CD14-positive monocyte (primary cell): ENCODE results near the gene KDELR1. TPM values are rescaled to one million over a fixed set of nuclear protein-coding genes. Genes with fewer than 3 reads are reported as not detected.
A peak's percentile ranks its signal among the peaks of the same experiment; 100 is the strongest.

Experiments used
- DNase-seq, 3 donors: peaks; one replicate each; pipeline ENCODE4 v3.0.0-alpha.2; 2011 to 2022
- H2AFZ ChIP-seq: 2 replicates; pipeline ENCODE4 v1.6.0; 2012; ENCODE audit warnings: mild to moderate bottlenecking, low read depth, low read length, inconsistent platforms; ENCODE audit not compliant: insufficient read depth, poor library complexity, severe bottlenecking
- H3K27ac ChIP-seq, 2 donors: 1 replicate in 1 of 2; 2 replicates in 1 of 2; pipeline ENCODE4 v1.5.1; 2012 to 2013; ENCODE audit warnings: low read length in 2 of 2, control low read depth in 1 of 2, inconsistent platforms in 1 of 2, low read depth in 1 of 2, mild to moderate bottlenecking in 1 of 2
- H3K27me3 ChIP-seq, 2 donors: one replicate each; pipeline versions ENCODE4 v1.6.0 to v1.6.1; 2011 to 2013; ENCODE audit warnings: low read length in 2 of 2; ENCODE audit not compliant: control insufficient read depth in 2 of 2, insufficient read depth in 2 of 2
- H3K36me3 ChIP-seq, 2 donors: replicated peaks in 1 of 2; 1 replicate in 1 of 2; 2 replicates in 1 of 2; pipeline versions ENCODE4 v1.5.1 to v1.6.1; 2012 to 2013; ENCODE audit warnings: low read length in 2 of 2, control low read depth in 1 of 2, inconsistent platforms in 1 of 2, mild to moderate bottlenecking in 1 of 2; ENCODE audit not compliant: insufficient read depth in 2 of 2, control insufficient read depth in 1 of 2
- H3K4me1 ChIP-seq, 2 donors: 1 replicate in 1 of 2; 2 replicates in 1 of 2; pipeline versions ENCODE4 v1.5.1 to v1.6.1; 2012 to 2013; ENCODE audit warnings: low read length in 2 of 2, control low read depth in 1 of 2, inconsistent platforms in 1 of 2, mild to moderate bottlenecking in 1 of 2, moderate library complexity in 1 of 2; ENCODE audit not compliant: insufficient read depth in 2 of 2, control insufficient read depth in 1 of 2
- H3K4me2 ChIP-seq: replicated peaks from 2 replicates; pipeline ENCODE3; 2012; ENCODE audit warnings: low read length, moderate library complexity, mild to moderate bottlenecking; ENCODE audit not compliant: poor library complexity, severe bottlenecking; ENCODE audit errors: extremely low read depth
- H3K4me3 ChIP-seq, 3 experiments: fragments of 200-600 bp in 1 of 3; sonication (generic) in 1 of 3; replicated peaks in 1 of 3; 1 replicate in 2 of 3; 2 replicates in 1 of 3; pipeline ENCODE4 v1.5.1; 2011 to 2013; ENCODE audit warnings: low read length in 3 of 3, mild to moderate bottlenecking in 3 of 3, control low read depth in 2 of 3, low read depth in 2 of 3, inconsistent platforms in 1 of 3, moderate library complexity in 1 of 3
- H3K79me2 ChIP-seq: 2 replicates; pipeline ENCODE4 v1.6.0; 2012; ENCODE audit warnings: mild to moderate bottlenecking, control low read depth, inconsistent platforms, low read length, moderate library complexity; ENCODE audit not compliant: insufficient read depth
- H3K9ac ChIP-seq: 2 replicates; pipeline ENCODE4 v1.6.0; 2017; ENCODE audit warnings: low read length, mild to moderate bottlenecking; ENCODE audit not compliant: insufficient read depth, poor library complexity, severe bottlenecking
- H3K9me3 ChIP-seq, 2 donors: replicated peaks in 1 of 2; 1 replicate in 1 of 2; 2 replicates in 1 of 2; pipeline versions ENCODE4 v1.5.1 to v1.6.1; 2012 to 2013; ENCODE audit warnings: low read length in 2 of 2, control low read depth in 1 of 2; ENCODE audit not compliant: control insufficient read depth in 1 of 2, insufficient read depth in 1 of 2
- H4K20me1 ChIP-seq: 2 replicates; pipeline ENCODE4 v1.6.0; 2012; ENCODE audit warnings: mild to moderate bottlenecking, low read length, control low read depth, moderate library complexity; ENCODE audit not compliant: insufficient read depth
- H3K27ac Mint-ChIP-seq, 7 donors: one replicate each; pipeline ENCODE4 v1.8.0; 2020; ENCODE audit warnings: mild to moderate bottlenecking in 7 of 7, mixed read lengths in 7 of 7, moderate library complexity in 6 of 7, inconsistent platforms in 2 of 7
- H3K27me3 Mint-ChIP-seq, 3 donors: one replicate each; pipeline ENCODE4 v1.8.0; 2021 to 2022; ENCODE audit warnings: low read depth in 3 of 3, mild to moderate bottlenecking in 3 of 3, mixed read lengths in 3 of 3, moderate library complexity in 3 of 3, inconsistent platforms in 1 of 3
- H3K36me3 Mint-ChIP-seq, 2 donors: one replicate each; pipeline ENCODE4 v1.8.0; 2020; ENCODE audit warnings: mixed read lengths in 2 of 2, inconsistent platforms in 1 of 2, mild to moderate bottlenecking in 1 of 2
- H3K4me1 Mint-ChIP-seq: one replicate; pipeline ENCODE4 v1.8.0; 2020; ENCODE audit warnings: mild to moderate bottlenecking, mixed read lengths
- H3K4me3 Mint-ChIP-seq, 2 donors: one replicate each; pipeline ENCODE4 v1.8.0; 2020; ENCODE audit warnings: mild to moderate bottlenecking in 2 of 2, mixed read lengths in 2 of 2, moderate library complexity in 1 of 2
- H3K9me3 Mint-ChIP-seq, 7 donors: one replicate each; pipeline ENCODE4 v1.8.0; 2020 to 2022; ENCODE audit warnings: mixed read lengths in 7 of 7, mild to moderate bottlenecking in 6 of 7, moderate library complexity in 6 of 7, inconsistent platforms in 2 of 7
- WGBS: methylation state at CpG from one replicate; pipeline ENCODE4 v1.1.5; 2013; ENCODE audit warnings: missing lambda C conversion rate; ENCODE audit not compliant: insufficient coverage; 5-methylcytosine and 5-hydroxymethylcytosine counted together
- intact Hi-C, 2 donors: fragments of 100-400 bp; cut with micrococcal nuclease; formaldehyde crosslinking; loops; one replicate each; pipeline versions ENCODE4 v1.15.0 to v1.15.1; 2023
- polyA plus RNA-seq, 3 donors: library from polyadenylated mRNA; depleted of rRNA in 1 of 3; unstranded in 2 of 3; stranded (reverse) in 1 of 3; fragments of 300-500 nt in 2 of 3; fragments of >200 nt in 1 of 3; fragmentation: Illumina TruSeq in 2 of 3; gene quantifications; 1 replicate in 2 of 3; 2 replicates in 1 of 3; pipeline ENCODE4 v1.2.3, GENCODE V29; 2012 to 2021
- TF ChIP-seq, protein P1 (sequence below): fragments of 200-600 bp; IDR thresholded peaks from one replicate; pipeline ENCODE4 v1.8.0; 2022; ENCODE audit warnings: antibody characterized with exemption, mild to moderate bottlenecking

KDELR1 gene
- polyA plus RNA-seq, 3 donors = 42.0 to 72.0 (median 51.3) TPM

- peak; percentile 48 to 68 (median 65) for DNase-seq
- peaks cover 24 to 32% of the 10 kb centered on the region in 2 donors for H3K4me1 ChIP-seq
- Mint-ChIP-seq H3K27ac (peak overlapping the region in 6 of 7 donors; percentile 21 to 87 (median 56)), H3K36me3 (peaks cover 0 to 4% of the 10 kb centered on the region in 2 donors), H3K4me3 (peak overlapping the region; percentile 75 to 92), H3K27me3 (peaks cover 10 to 24% (median 13%) of the 10 kb centered on the region in 3 donors), H3K9me3 (peaks cover 0 to 9% (median 1%) of the 10 kb centered on the region in 7 donors), H3K4me1 (peaks cover 29% of the 10 kb centered on the region)
- H2AFZ ChIP-seq = peak overlapping the region; percentile 42
- H3K36me3 ChIP-seq = no peaks in the 10 kb centered on the region
- H3K27me3 ChIP-seq = peaks cover 0 to 12% of the 10 kb centered on the region in 2 donors
- H3K9ac ChIP-seq = no peak overlapping the region
- no peak overlapping the region for H3K27ac ChIP-seq
- WGBS = 60% methylated on average over 19 of the region's 31 CpGs
- TF ChIP-seq, protein P1, sequence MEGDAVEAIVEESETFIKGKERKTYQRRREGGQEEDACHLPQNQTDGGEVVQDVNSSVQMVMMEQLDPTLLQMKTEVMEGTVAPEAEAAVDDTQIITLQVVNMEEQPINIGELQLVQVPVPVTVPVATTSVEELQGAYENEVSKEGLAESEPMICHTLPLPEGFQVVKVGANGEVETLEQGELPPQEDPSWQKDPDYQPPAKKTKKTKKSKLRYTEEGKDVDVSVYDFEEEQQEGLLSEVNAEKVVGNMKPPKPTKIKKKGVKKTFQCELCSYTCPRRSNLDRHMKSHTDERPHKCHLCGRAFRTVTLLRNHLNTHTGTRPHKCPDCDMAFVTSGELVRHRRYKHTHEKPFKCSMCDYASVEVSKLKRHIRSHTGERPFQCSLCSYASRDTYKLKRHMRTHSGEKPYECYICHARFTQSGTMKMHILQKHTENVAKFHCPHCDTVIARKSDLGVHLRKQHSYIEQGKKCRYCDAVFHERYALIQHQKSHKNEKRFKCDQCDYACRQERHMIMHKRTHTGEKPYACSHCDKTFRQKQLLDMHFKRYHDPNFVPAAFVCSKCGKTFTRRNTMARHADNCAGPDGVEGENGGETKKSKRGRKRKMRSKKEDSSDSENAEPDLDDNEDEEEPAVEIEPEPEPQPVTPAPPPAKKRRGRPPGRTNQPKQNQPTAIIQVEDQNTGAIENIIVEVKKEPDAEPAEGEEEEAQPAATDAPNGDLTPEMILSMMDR = no peak
- no peaks in the 10 kb centered on the region for H3K9me3 ChIP-seq
- H3K4me3 ChIP-seq = peak overlapping the region in 1 of 3 experiments; percentile 52
- H3K4me2 ChIP-seq = peak overlapping the region; percentile 49
- H4K20me1 ChIP-seq = no peaks in the 10 kb centered on the region
- no peaks in the 10 kb centered on the region for H3K79me2 ChIP-seq
- intact Hi-C loops = no loop called here
These were observed 28.0 kb upstream of the KDELR1 start for GRCh38 chr19:48419158-48419920.

DNA sequence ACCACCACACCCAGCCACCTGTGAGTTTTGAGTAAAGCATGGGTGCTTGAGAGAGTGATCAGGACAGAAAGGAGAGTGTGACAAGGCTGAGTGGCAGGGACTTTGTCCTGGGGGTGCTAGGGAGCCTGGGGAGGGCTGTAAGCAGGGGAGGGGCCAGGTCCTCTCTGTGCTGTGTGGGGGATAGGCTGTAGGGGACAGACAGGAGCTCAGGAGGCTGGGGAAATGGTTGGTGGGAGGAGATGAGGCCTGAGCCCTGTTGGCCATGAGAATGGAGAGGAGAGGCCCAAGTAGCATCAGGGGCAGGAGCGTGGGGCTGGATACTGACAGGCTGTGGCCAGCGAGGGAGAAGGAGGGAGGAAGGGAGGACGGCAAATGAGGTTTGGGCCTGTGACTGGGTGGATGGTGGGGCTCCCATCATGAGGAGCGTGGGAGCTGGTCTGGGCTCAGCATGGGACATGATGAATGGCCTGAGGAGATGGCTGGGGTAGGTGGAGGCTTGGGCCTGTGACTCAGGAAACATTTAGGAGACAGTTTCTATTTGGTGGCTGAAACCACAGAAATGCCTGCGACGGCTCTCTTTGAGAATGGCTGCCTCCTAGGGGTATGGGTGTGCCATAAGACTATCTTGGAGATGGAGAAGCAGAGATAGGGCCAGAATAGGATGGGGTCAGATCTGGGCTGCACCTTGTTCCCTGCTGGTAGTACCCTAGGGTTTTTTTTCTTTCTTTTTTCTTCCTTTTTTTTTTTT is 27.1 kb upstream of the KDELR1 start:
- Mint-ChIP-seq H3K4me3 (peak overlapping the region in 1 of 2 donors; percentile 92), H3K27me3 (peaks cover 19 to 32% (median 21%) of the 10 kb centered on the region in 3 donors), H3K36me3 (peaks cover 0 to 4% of the 10 kb centered on the region in 2 donors), H3K4me1 (peaks cover 30% of the 10 kb centered on the region), H3K27ac (peak overlapping the region in 5 of 7 donors; percentile 15 to 87 (median 43)), H3K9me3 (peaks cover 0 to 9% (median 1%) of the 10 kb centered on the region in 7 donors)
- no peaks in the 10 kb centered on the region for H4K20me1 ChIP-seq
- H3K4me3 ChIP-seq = peak overlapping the region in 1 of 3 experiments; percentile 52
- H3K27ac ChIP-seq = no peak overlapping the region
- no peaks in the 10 kb centered on the region for H3K9me3 ChIP-seq
- TF ChIP-seq, protein P1 = no peak
- H2AFZ ChIP-seq = no peak overlapping the region
- peaks cover 23 to 30% of the 10 kb centered on the region in 2 donors for H3K4me1 ChIP-seq
- H3K79me2 ChIP-seq = no peaks in the 10 kb centered on the region
- DNase-seq = peak in 2 of 3 donors; percentile 16 to 30
- H3K9ac ChIP-seq = no peak overlapping the region
- H3K27me3 ChIP-seq = peaks cover 0 to 21% of the 10 kb centered on the region in 2 donors
- peak overlapping the region; percentile 49 for H3K4me2 ChIP-seq
- intact Hi-C loops = no loop called here
- H3K36me3 ChIP-seq = no peaks in the 10 kb centered on the region
- WGBS = 66% methylated on average over 6 of the region's 6 CpGs
